B cell (primary cell): ENCODE measurements around the gene NUDT14. TPM values are rescaled to one million over a fixed set of nuclear protein-coding genes. Genes with fewer than 3 reads are reported as not detected.

ENCODE experiments used
- ATAC-seq: fragments of 200-7000 bp; cut with Tn5 transposase; one replicate; pipeline ENCODE4 v1.10.0; 2021; ENCODE audit warnings: low read depth, mild to moderate bottlenecking, moderate number of reproducible peaks, moderate library complexity
- CTCF ChIA-PET: fragments of 350-600 bp; sonication (Branson Sonifier 250); formaldehyde crosslinking; loops from one replicate; lab custom pipeline; 2021; ENCODE audit warnings: antibody characterized with exemption, inconsistent platforms; lab: Charles Lee
- POLR2A ChIA-PET: fragments of 350-600 bp; sonication (Branson Sonifier 250); formaldehyde crosslinking; loops from one replicate; lab custom pipeline; 2021; ENCODE audit warnings: antibody characterized with exemption; lab: Charles Lee
- DNase-seq: peaks from one replicate; pipeline ENCODE4 v3.0.0; 2013
- H2AFZ ChIP-seq: 2 replicates; pipeline ENCODE4 v1.6.1; 2012; ENCODE audit warnings: mild to moderate bottlenecking, low read depth, low read length; ENCODE audit not compliant: insufficient read depth, poor library complexity, severe bottlenecking
- H3K27ac ChIP-seq, 2 donors: 1 replicate in 1 of 2; 2 replicates in 1 of 2; pipeline ENCODE4 v1.5.1; 2012 to 2013; ENCODE audit warnings: low read length in 2 of 2, mild to moderate bottlenecking in 2 of 2, moderate library complexity in 1 of 2
- H3K27me3 ChIP-seq, 4 experiments: fragments of 200-600 bp in 1 of 4; sonication (generic) in 1 of 4; replicated peaks in 1 of 4; 1 replicate in 2 of 4; 2 replicates in 2 of 4; pipeline versions ENCODE4 v1.6.1 to v1.7.0; 2013 to 2016; ENCODE audit warnings: low read length in 3 of 4, mild to moderate bottlenecking in 2 of 4, mixed read lengths in 1 of 4, moderate library complexity in 1 of 4; ENCODE audit not compliant: insufficient read depth in 4 of 4, control insufficient read depth in 3 of 4; ENCODE audit errors: control extremely low read depth in 1 of 4
- H3K36me3 ChIP-seq, 2 experiments: replicated peaks in 1 of 2; 1 replicate in 1 of 2; 2 replicates in 1 of 2; pipeline versions ENCODE4 v1.6.1 to v1.7.1; 2013; ENCODE audit warnings: low read length in 1 of 2; ENCODE audit not compliant: insufficient read depth in 2 of 2, control insufficient read depth in 1 of 2; ENCODE audit errors: control extremely low read depth in 1 of 2, extremely low read depth in 1 of 2
- H3K4me1 ChIP-seq, 2 donors: fragments of 200-600 bp in 1 of 2; sonication (generic) in 1 of 2; 1 replicate in 1 of 2; 2 replicates in 1 of 2; pipeline versions ENCODE4 v1.5.1 to v1.6.1; 2013 to 2017; ENCODE audit warnings: low read length in 2 of 2; ENCODE audit not compliant: control insufficient read depth in 2 of 2, insufficient read depth in 2 of 2
- H3K4me2 ChIP-seq: replicated peaks from 2 replicates; pipeline ENCODE3; 2012; ENCODE audit warnings: mild to moderate bottlenecking, low read depth, low read length; ENCODE audit not compliant: poor library complexity, severe bottlenecking
- H3K4me3 ChIP-seq, 5 experiments: fragments of 200-600 bp in 1 of 5; sonication (generic) in 1 of 5; 1 replicate in 3 of 5; 2 replicates in 2 of 5; pipeline versions ENCODE4 v1.5.1 to v1.7.0; 2011 to 2016; ENCODE audit warnings: low read length in 4 of 5, mild to moderate bottlenecking in 4 of 5, low read depth in 2 of 5, control low read depth in 1 of 5, moderate library complexity in 1 of 5; ENCODE audit not compliant: insufficient read depth in 1 of 5; ENCODE audit errors: control extremely low read depth in 1 of 5, extremely low read depth in 1 of 5
- H3K79me2 ChIP-seq: fragments of 200-600 bp; sonication (generic); one replicate; pipeline ENCODE4 v1.6.0; 2016; ENCODE audit warnings: low read length; ENCODE audit not compliant: control insufficient read depth, insufficient read depth
- H3K9ac ChIP-seq: fragments of 200-600 bp; sonication (generic); 2 replicates; pipeline ENCODE4 v1.6.1; 2017; ENCODE audit warnings: mild to moderate bottlenecking, low read length, moderate library complexity
- H3K9me3 ChIP-seq, 3 donors: one replicate each; pipeline versions ENCODE4 v1.6.1 to v1.7.1; 2013; ENCODE audit warnings: low read length in 2 of 3; ENCODE audit not compliant: control insufficient read depth in 2 of 3, insufficient read depth in 1 of 3; ENCODE audit errors: control extremely low read depth in 1 of 3
- H4K20me1 ChIP-seq: 2 replicates; pipeline ENCODE4 v1.6.0; 2012; ENCODE audit warnings: mild to moderate bottlenecking, low read length; ENCODE audit not compliant: insufficient read depth, control insufficient read depth, poor library complexity, severe bottlenecking
- H3K27ac Mint-ChIP-seq: one replicate; pipeline ENCODE4 v1.8.0; 2021; ENCODE audit warnings: mixed read lengths
- H3K27me3 Mint-ChIP-seq: one replicate; pipeline ENCODE4 v1.8.0; 2021; ENCODE audit warnings: mixed read lengths
- H3K4me1 Mint-ChIP-seq: one replicate; pipeline ENCODE4 v1.8.0; 2021; ENCODE audit warnings: mixed read lengths
- H3K4me3 Mint-ChIP-seq: one replicate; pipeline ENCODE4 v1.8.0; 2021; ENCODE audit warnings: mixed read lengths
- H3K9me3 Mint-ChIP-seq: one replicate; pipeline ENCODE4 v1.8.0; 2022; ENCODE audit warnings: mixed read lengths; ENCODE audit not compliant: insufficient read depth
- CTCF ChIP-seq: fragments of 200-600 bp; IDR thresholded peaks from one replicate; pipeline ENCODE4 v1.8.0; 2022; ENCODE audit warnings: antibody characterized with exemption, mild to moderate bottlenecking
- EZH2 ChIP-seq: IDR thresholded peaks from 2 replicates; pipeline ENCODE4 v1.6.1; 2012; ENCODE audit warnings: borderline replicate concordance, low read depth, mild to moderate bottlenecking, moderate library complexity, low read length; ENCODE audit not compliant: insufficient read depth, poor library complexity, severe bottlenecking
- WGBS: methylation state at CpG from one replicate; pipeline ENCODE4 v1.1.5; 2013; ENCODE audit warnings: missing lambda C conversion rate; ENCODE audit not compliant: insufficient coverage; 5-methylcytosine and 5-hydroxymethylcytosine counted together
- intact Hi-C: fragments of 100-400 bp; cut with micrococcal nuclease; formaldehyde crosslinking; loops from one replicate; pipeline ENCODE4 v1.10.0; 2022
- polyA plus RNA-seq: library from polyadenylated mRNA; depleted of rRNA; stranded (reverse); fragments of >200 nt; gene quantifications from 2 replicates; pipeline ENCODE4 v1.2.3, GENCODE V29; 2012
- total RNA-seq, 2 donors: library from RNA; stranded (reverse); fragments of 120-200 nt in 1 of 2; gene quantifications; 1 replicate in 1 of 2; 2 replicates in 1 of 2; pipeline versions ENCODE4 v1.2.3 to v1.2.4, GENCODE V29; 2013 to 2022

Gene NUDT14
- total and polyA plus RNA-seq, 2 donors (not counting 1 experiment from before 2014, with no cell fraction given) = 17.4 to 31.6 TPM

- H3K36me3 ChIP-seq = no peaks in the 10 kb centered on the region
- CTCF ChIA-PET = no interaction called here
- no peak overlapping the region for H3K27ac ChIP-seq
- H3K4me3 ChIP-seq = no peak overlapping the region
- H3K27me3 Mint-ChIP-seq = peaks cover 4% of the 10 kb centered on the region
- 79% methylated on average over 15 of the region's 15 CpGs for WGBS
- TF ChIP-seq EZH2 = no peak
- no peak for TF ChIP-seq CTCF
- H3K9ac ChIP-seq = no peak overlapping the region
- H3K27me3 ChIP-seq = peaks cover 0 to 9% (median 1%) of the 10 kb centered on the region in 4 experiments
- no peaks in the 10 kb centered on the region for H3K79me2 ChIP-seq
- H3K4me3 Mint-ChIP-seq = no peak overlapping the region
- POLR2A ChIA-PET = interaction anchor here (0.7 kb wide), 1 partner anchor 69 kb away, joined by 3 read pairs; no protein-coding TSS in a partner anchor
- ATAC-seq (no peak), DNase-seq (no peak)
- no peak overlapping the region for H3K27ac Mint-ChIP-seq
- peaks cover 0 to 10% of the 10 kb centered on the region in 2 donors for H3K4me1 ChIP-seq
- peaks cover 0 to 7% (median 0%) of the 10 kb centered on the region in 3 donors for H3K9me3 ChIP-seq
- no peak overlapping the region for H3K4me2 ChIP-seq
- intact Hi-C loops = no loop called here
- peaks cover 8% of the 10 kb centered on the region for H3K4me1 Mint-ChIP-seq
- no peak overlapping the region for H2AFZ ChIP-seq
- no peaks in the 10 kb centered on the region for H3K9me3 Mint-ChIP-seq
- H4K20me1 ChIP-seq = no peaks in the 10 kb centered on the region
These were observed 19.8 kb downstream of the NUDT14 start for GRCh38 chr14:105161309-105161708.

DNA sequence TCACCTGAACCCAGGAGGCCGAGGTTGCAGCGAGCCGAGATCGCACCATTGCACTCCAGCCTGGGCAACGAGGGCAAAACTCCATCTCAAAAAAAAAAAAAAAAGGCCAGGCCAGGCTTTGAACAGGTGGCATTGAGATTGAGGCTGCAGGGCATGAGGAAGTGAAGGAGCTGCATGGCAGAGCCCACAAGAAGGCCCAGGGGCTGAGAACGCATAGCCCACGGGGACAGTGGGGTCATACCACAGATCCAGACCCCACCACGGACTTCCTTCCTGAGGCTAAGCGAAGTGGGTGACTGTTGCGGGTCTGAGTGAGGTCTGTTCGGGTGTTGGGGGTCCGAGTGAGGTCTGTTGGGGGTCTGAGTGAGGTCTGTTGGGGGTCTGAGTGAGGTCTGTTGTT lies 20.3 kb downstream of the NUDT14 start:
- DNase-seq = no peak
- Histone ChIP-seq H3K36me3 (no peaks in the 10 kb centered on the region), H2AFZ (no peak overlapping the region), H4K20me1 (no peaks in the 10 kb centered on the region), H3K9me3 (peaks cover 0 to 7% (median 0%) of the 10 kb centered on the region in 3 donors), H3K27ac (no peak overlapping the region), H3K79me2 (no peaks in the 10 kb centered on the region), H3K4me3 (no peak overlapping the region), H3K9ac (no peak overlapping the region), H3K27me3 (peaks cover 0 to 6% (median 0%) of the 10 kb centered on the region in 4 experiments), H3K4me1 (peaks cover 0 to 10% of the 10 kb centered on the region in 2 donors), H3K4me2 (no peak overlapping the region)
- Mint-ChIP-seq H3K27ac (no peak overlapping the region), H3K27me3 (peaks cover 4% of the 10 kb centered on the region), H3K4me1 (peaks cover 8% of the 10 kb centered on the region), H3K9me3 (no peaks in the 10 kb centered on the region), H3K4me3 (no peak overlapping the region)
- ChIA-PET POLR2A (interaction anchor here (0.7 kb wide), 1 partner anchor 68 kb away, joined by 3 read pairs; no protein-coding TSS in a partner anchor), CTCF (no interaction called here)
- intact Hi-C loops = no loop called here
- no peak for TF ChIP-seq EZH2
- TF ChIP-seq CTCF = no peak
- ATAC-seq = no peak
- WGBS = 8% methylated on average over 3 of the region's 12 CpGs
